Lung microvascular endothelial cell (primary cell): ENCODE results near the gene LIMA1. TPM values are rescaled to one million over a fixed set of nuclear protein-coding genes. Genes with fewer than 3 reads are reported as not detected.
"Not testable (repeated sequence)": the region's sequence is repeated elsewhere in the genome, so short reads cannot be mapped to it uniquely, and the experiment has no call there.

ENCODE experiments used
- DNase-seq, 2 donors: peaks; one replicate each; pipeline versions ENCODE4 v3.0.0 to v3.0.0-alpha.2; 2010; ENCODE audit warnings: low read depth in 2 of 2
- total RNA-seq: library from RNA; depleted of rRNA; stranded (reverse); fragments of >200 nt; gene quantifications from 2 replicates; pipeline ENCODE4 v1.2.1, GENCODE V29; 2014

The LIMA1 gene
- 20.2 and 22.7 TPM in 2 replicates for total RNA-seq

- peak; percentile 89 to 92 for DNase-seq
These were observed at the start of gene LIMA1 for GRCh38 chr12:50283229-50283923. TSS of gene LIMA1 (minus strand) at chr12:50283520. CDS start at chr12:50248751, 34,769 bp downstream.

- DNase-seq, result no peak
These were observed 48.4 kb upstream of the LIMA1 start for GRCh38 chr12:50331745-50332144.

GRCh38 chr12:50328664-50329063 lies 45.3 kb upstream of the LIMA1 start:
- DNase-seq, result not testable (repeated sequence)

GRCh38 chr12:50326590-50327284 lies 43.4 kb upstream of the LIMA1 start:
- DNase-seq, result peak; percentile 55 to 64

- DNase-seq, result peak in 1 of 2 donors; percentile 18
These were observed 42.6 kb upstream of the LIMA1 start for GRCh38 chr12:50325890-50326391.

GRCh38 chr12:50324770-50325169 lies 41.5 kb upstream of the LIMA1 start:
- not testable (repeated sequence) for DNase-seq

GRCh38 chr12:50324077-50324476 lies 40.8 kb upstream of the LIMA1 start:
- not testable (repeated sequence) for DNase-seq

GRCh38 chr12:50322206-50322605 lies 38.9 kb upstream of the LIMA1 start:
- no peak for DNase-seq

GRCh38 chr12:50317203-50317602 lies 33.9 kb upstream of the LIMA1 start:
- DNase-seq, result peak in 1 of 2 donors; percentile 9

- DNase-seq, result no peak
These were observed 32.5 kb upstream of the LIMA1 start for GRCh38 chr12:50315803-50316202.

- peak; percentile 68 to 77 for DNase-seq
These were observed 31.5 kb upstream of the LIMA1 start for GRCh38 chr12:50314636-50315312.

- not testable (repeated sequence) for DNase-seq
These were observed 30.7 kb upstream of the LIMA1 start for GRCh38 chr12:50313971-50314370.

- DNase-seq, result no peak
These were observed 30.1 kb upstream of the LIMA1 start for GRCh38 chr12:50313256-50313931.

- DNase-seq, result peak in 1 of 2 donors; percentile 44
These were observed 28.7 kb upstream of the LIMA1 start for GRCh38 chr12:50311858-50312609.

- no peak for DNase-seq
These were observed 26.6 kb upstream of the LIMA1 start for GRCh38 chr12:50309950-50310349.

- peak in 1 of 2 donors; percentile 84 for DNase-seq
These were observed 19.4 kb upstream of the LIMA1 start for GRCh38 chr12:50302686-50303085.

- no peak for DNase-seq
These were observed 14.7 kb upstream of the LIMA1 start for GRCh38 chr12:50297996-50298395.

GRCh38 chr12:50297027-50297426 lies 13.7 kb upstream of the LIMA1 start:
- DNase-seq, result peak; percentile 52 to 60

GRCh38 chr12:50296554-50296953 lies 13.2 kb upstream of the LIMA1 start:
- DNase-seq, result peak; percentile 27 to 30

GRCh38 chr12:50291377-50291776 lies 8.1 kb upstream of the LIMA1 start:
- DNase-seq, result no peak

- not testable (repeated sequence) for DNase-seq
These were observed 7.4 kb upstream of the LIMA1 start for GRCh38 chr12:50290692-50291091.
